Measurements from ENCODE around the gene DDX11.
"Not testable (repeated sequence)": the region's sequence is repeated elsewhere in the genome, so short reads cannot be mapped to it uniquely, and the experiment has no call there.

GRCh38 chr12:31109773-31110172 is 36.1 kb downstream of the DDX11 start:
- not testable (repeated sequence) for TF ChIP-seq EZH2 (IDR thresholded peaks at IDR 0.05); POLR2AphosphoS5 (IDR thresholded peaks at IDR 0.05; ENCODE audit: borderline replicate concordance, low read depth, low read length)

All from SK-N-MC (cell line).